ENCODE results near the gene GRIP1.

Gene GRIP1

GRCh38 chr12:66599816-66600215, 79.1 kb downstream of the GRIP1 start:
- DNase-seq = no peak

- no peak for DNase-seq
Measured at GRCh38 chr12:66598608-66599007, 80.3 kb downstream of the GRIP1 start.

GRCh38 chr12:66598079-66598478, 80.8 kb downstream of the GRIP1 start:
- no peak for DNase-seq

GRCh38 chr12:66596199-66596598, 82.7 kb downstream of the GRIP1 start:
- DNase-seq = peak; percentile 50

GRCh38 chr12:66594688-66595087, 84.2 kb downstream of the GRIP1 start:
- DNase-seq = peak; percentile 34

- DNase-seq = no peak
Measured at GRCh38 chr12:66590275-66590985, 88.4 kb downstream of the GRIP1 start.

- no peak for DNase-seq
Measured at GRCh38 chr12:66589095-66589494, 89.8 kb downstream of the GRIP1 start.

GRCh38 chr12:66587912-66588311, 91.0 kb downstream of the GRIP1 start:
- peak; percentile 78 for DNase-seq

GRCh38 chr12:66584673-66585072, 94.2 kb downstream of the GRIP1 start:
- DNase-seq = peak; percentile 28

- DNase-seq = no peak
Measured at GRCh38 chr12:66573605-66574004, 105.3 kb downstream of the GRIP1 start.

- no peak for DNase-seq
Measured at GRCh38 chr12:66572845-66573244, 106.0 kb downstream of the GRIP1 start.

GRCh38 chr12:66571361-66571915, 107.4 kb downstream of the GRIP1 start:
- no peak for DNase-seq

- DNase-seq = no peak
Measured at GRCh38 chr12:66563220-66563619, 115.7 kb downstream of the GRIP1 start.

GRCh38 chr12:66555113-66555512, 123.8 kb downstream of the GRIP1 start:
- DNase-seq = peak; percentile 36

- DNase-seq = peak; percentile 44
Measured at GRCh38 chr12:66552716-66553115, 126.2 kb downstream of the GRIP1 start.

GRCh38 chr12:66550626-66551025, 128.2 kb downstream of the GRIP1 start:
- DNase-seq = peak; percentile 5

GRCh38 chr12:66549050-66549389, 129.9 kb downstream of the GRIP1 start:
- DNase-seq = no peak

- DNase-seq = no peak
Measured at GRCh38 chr12:66548338-66549049, 130.4 kb downstream of the GRIP1 start.

GRCh38 chr12:66541426-66541825, 137.4 kb downstream of the GRIP1 start:
- DNase-seq = no peak

- DNase-seq = no peak
Measured at GRCh38 chr12:66539431-66539830, 139.4 kb downstream of the GRIP1 start.

- peak; percentile 37 for DNase-seq
Measured at GRCh38 chr12:66538970-66539369, 139.9 kb downstream of the GRIP1 start.

- DNase-seq = no peak
Measured at GRCh38 chr12:66537876-66538275, 141.0 kb downstream of the GRIP1 start.

GRCh38 chr12:66533767-66534166, 145.1 kb downstream of the GRIP1 start:
- no peak for DNase-seq

- DNase-seq = no peak
Measured at GRCh38 chr12:66531766-66532165, 147.1 kb downstream of the GRIP1 start.
